Measurements from ENCODE around the gene TRIO. TPM values are rescaled to one million over a fixed set of nuclear protein-coding genes. Genes with fewer than 3 reads are reported as not detected.
A peak's percentile ranks its signal among the peaks of the same experiment; 100 is the strongest.

The TRIO gene
- total and polyA plus RNA-seq, 4 donors = 22.0 to 374 (median 191) TPM

- peak overlapping the region; percentile 31 to 87 for H3K27ac ChIP-seq (ENCODE audit: low read depth in 1 of 2, low read length in 2 of 2)
These were observed 39.6 kb downstream of the TRIO start for GRCh38 chr5:14182761-14183160.

GRCh38 chr5:14183187-14183939 is 40.2 kb downstream of the TRIO start:
- Histone ChIP-seq H3K9me3 (ENCODE audit: control insufficient read depth, low read length) (no peaks in the 10 kb centered on the region), H3K36me3 (ENCODE audit: control insufficient read depth in 1 of 2, insufficient read depth in 2 of 2, low read length in 1 of 2) (no peaks in the 10 kb centered on the region), H3K27ac (ENCODE audit: low read depth in 1 of 2, low read length in 2 of 2) (peak overlapping the region; percentile 93 to 96), H3K27me3 (ENCODE audit: control insufficient read depth in 1 of 2, insufficient read depth in 2 of 2, low read length in 1 of 2) (no peaks in the 10 kb centered on the region), H3K4me1 (ENCODE audit: control insufficient read depth in 1 of 2, insufficient read depth in 2 of 2, low read length in 2 of 2) (peaks cover 7 to 10% of the 10 kb centered on the region in 2 donors), H3K4me3 (ENCODE audit: low read length in 2 of 2) (peak overlapping the region in 1 of 2 donors; percentile 55)
- DNase-seq = no peak
- WGBS, 2 donors = 2 to 7% methylated on average over 8 of the region's 8 CpGs
- intact Hi-C loops (cut with DNase I) = loop anchor here in 1 of 2 donors (5.0 kb wide), 1 partner anchor 34 kb away; no protein-coding TSS in a partner anchor
- ATAC-seq (ENCODE audit: low FRiP score) = peak; percentile 62

More at GRCh38 chr5:14182761-14183160, 39.6 kb downstream of the TRIO start:
- intact Hi-C loops (cut with DNase I) = loop anchor here in 1 of 2 donors (5.0 kb wide), 1 partner anchor 35 kb away; no protein-coding TSS in a partner anchor
- ATAC-seq (ENCODE audit: low FRiP score) = no peak
- 78 to 81% methylated on average over 5 of the region's 5 CpGs for WGBS, 2 donors
- H3K27me3 ChIP-seq (ENCODE audit: control insufficient read depth in 1 of 2, insufficient read depth in 2 of 2, low read length in 1 of 2) = no peaks in the 10 kb centered on the region
- H3K9me3 ChIP-seq (ENCODE audit: control insufficient read depth, low read length) = no peaks in the 10 kb centered on the region
- no peaks in the 10 kb centered on the region for H3K36me3 ChIP-seq (ENCODE audit: control insufficient read depth in 1 of 2, insufficient read depth in 2 of 2, low read length in 1 of 2)
- peaks cover 8 to 10% of the 10 kb centered on the region in 2 donors for H3K4me1 ChIP-seq (ENCODE audit: control insufficient read depth in 1 of 2, insufficient read depth in 2 of 2, low read length in 2 of 2)
- H3K4me3 ChIP-seq (ENCODE audit: low read length in 2 of 2) = no peak overlapping the region
- no peak for DNase-seq

- no peak for ATAC-seq (ENCODE audit: low FRiP score)
- no peaks in the 10 kb centered on the region for H3K36me3 ChIP-seq (ENCODE audit: control insufficient read depth in 1 of 2, insufficient read depth in 2 of 2, low read length in 1 of 2)
- DNase-seq = no peak
- WGBS, 2 donors = 13 to 20% methylated on average over 7 of the region's 7 CpGs
- H3K9me3 ChIP-seq (ENCODE audit: control insufficient read depth, low read length) = no peaks in the 10 kb centered on the region
- H3K4me3 ChIP-seq (ENCODE audit: low read length in 2 of 2) = peak overlapping the region in 1 of 2 donors; percentile 55
- peaks cover 5 to 10% of the 10 kb centered on the region in 2 donors for H3K4me1 ChIP-seq (ENCODE audit: control insufficient read depth in 1 of 2, insufficient read depth in 2 of 2, low read length in 2 of 2)
- peak overlapping the region; percentile 93 to 96 for H3K27ac ChIP-seq (ENCODE audit: low read depth in 1 of 2, low read length in 2 of 2)
- H3K27me3 ChIP-seq (ENCODE audit: control insufficient read depth in 1 of 2, insufficient read depth in 2 of 2, low read length in 1 of 2) = no peaks in the 10 kb centered on the region
- intact Hi-C loops (cut with DNase I) = loop anchor here in 1 of 2 donors (2.0 to 5.0 kb wide), 2 partner anchors 33 to 39 kb away; no protein-coding TSS in a partner anchor
These were observed 40.9 kb downstream of the TRIO start for GRCh38 chr5:14184082-14184481.

GRCh38 chr5:14184725-14185124 is 41.6 kb downstream of the TRIO start:
- WGBS, 2 donors = 28 to 41% methylated on average over 11 of the region's 11 CpGs
- no peak overlapping the region for H3K4me3 ChIP-seq (ENCODE audit: low read length in 2 of 2)
- peak overlapping the region; percentile 96 to 100 for H3K27ac ChIP-seq (ENCODE audit: low read depth in 1 of 2, low read length in 2 of 2)
- H3K27me3 ChIP-seq (ENCODE audit: control insufficient read depth in 1 of 2, insufficient read depth in 2 of 2, low read length in 1 of 2) = no peaks in the 10 kb centered on the region
- DNase-seq = peak in 1 of 2 donors; percentile 69
- intact Hi-C loops (cut with DNase I) = loop anchor here (2.0 to 5.0 kb wide), 3 partner anchors 33 to 83 kb away; no protein-coding TSS in a partner anchor
- no peaks in the 10 kb centered on the region for H3K9me3 ChIP-seq (ENCODE audit: control insufficient read depth, low read length)
- ATAC-seq (ENCODE audit: low FRiP score) = peak; percentile 53
- H3K36me3 ChIP-seq (ENCODE audit: control insufficient read depth in 1 of 2, insufficient read depth in 2 of 2, low read length in 1 of 2) = no peaks in the 10 kb centered on the region
- peaks cover 5 to 14% of the 10 kb centered on the region in 2 donors for H3K4me1 ChIP-seq (ENCODE audit: control insufficient read depth in 1 of 2, insufficient read depth in 2 of 2, low read length in 2 of 2)

GRCh38 chr5:14185326-14186058 is 42.4 kb downstream of the TRIO start:
- Histone ChIP-seq H3K27me3 (ENCODE audit: control insufficient read depth in 1 of 2, insufficient read depth in 2 of 2, low read length in 1 of 2) (no peaks in the 10 kb centered on the region), H3K4me3 (ENCODE audit: low read length in 2 of 2) (no peak overlapping the region), H3K4me1 (ENCODE audit: control insufficient read depth in 1 of 2, insufficient read depth in 2 of 2, low read length in 2 of 2) (peaks cover 5 to 14% of the 10 kb centered on the region in 2 donors), H3K36me3 (ENCODE audit: control insufficient read depth in 1 of 2, insufficient read depth in 2 of 2, low read length in 1 of 2) (no peaks in the 10 kb centered on the region), H3K27ac (ENCODE audit: low read depth in 1 of 2, low read length in 2 of 2) (peak overlapping the region; percentile 96 to 100), H3K9me3 (ENCODE audit: control insufficient read depth, low read length) (no peaks in the 10 kb centered on the region)
- intact Hi-C loops (cut with DNase I) = loop anchor here (2.0 to 5.0 kb wide), 2 partner anchors 41 to 82 kb away; no protein-coding TSS in a partner anchor
- no peak for DNase-seq
- peak; percentile 20 for ATAC-seq (ENCODE audit: low FRiP score)
- WGBS, 2 donors = 9 to 16% methylated on average over 7 of the region's 7 CpGs

- Histone ChIP-seq H3K27me3 (ENCODE audit: control insufficient read depth in 1 of 2, insufficient read depth in 2 of 2, low read length in 1 of 2) (no peaks in the 10 kb centered on the region), H3K36me3 (ENCODE audit: control insufficient read depth in 1 of 2, insufficient read depth in 2 of 2, low read length in 1 of 2) (no peaks in the 10 kb centered on the region), H3K4me1 (ENCODE audit: control insufficient read depth in 1 of 2, insufficient read depth in 2 of 2, low read length in 2 of 2) (peaks cover 5 to 14% of the 10 kb centered on the region in 2 donors), H3K27ac (ENCODE audit: low read depth in 1 of 2, low read length in 2 of 2) (peak overlapping the region; percentile 95 to 96), H3K9me3 (ENCODE audit: control insufficient read depth, low read length) (no peaks in the 10 kb centered on the region), H3K4me3 (ENCODE audit: low read length in 2 of 2) (no peak overlapping the region)
- 52 to 60% methylated on average over 7 of the region's 7 CpGs for WGBS, 2 donors
- DNase-seq (no peak), ATAC-seq (ENCODE audit: low FRiP score) (peak; percentile 62)
- intact Hi-C loops (cut with DNase I) = loop anchor here in 1 of 2 donors (5.0 kb wide), 1 partner anchor 81 kb away; no protein-coding TSS in a partner anchor
These were observed 43.1 kb downstream of the TRIO start for GRCh38 chr5:14186059-14186830.

- 14 to 21% methylated on average over 3 of the region's 3 CpGs for WGBS, 2 donors
- intact Hi-C loops (cut with DNase I) = loop anchor here in 1 of 2 donors (5.0 kb wide), 1 partner anchor 80 kb away; no protein-coding TSS in a partner anchor
These were observed 44.0 kb downstream of the TRIO start for GRCh38 chr5:14187157-14187556.

GRCh38 chr5:14187660-14188059 is 44.5 kb downstream of the TRIO start:
- intact Hi-C loops (cut with DNase I) = loop anchor here in 1 of 2 donors (5.0 kb wide), 1 partner anchor 80 kb away; no protein-coding TSS in a partner anchor
- no peaks in the 10 kb centered on the region for H3K9me3 ChIP-seq (ENCODE audit: control insufficient read depth, low read length)
- no peak for DNase-seq
- WGBS, 2 donors = 32 to 42% methylated on average over 5 of the region's 5 CpGs
- H3K4me3 ChIP-seq (ENCODE audit: low read length in 2 of 2) = no peak overlapping the region
- no peaks in the 10 kb centered on the region for H3K36me3 ChIP-seq (ENCODE audit: control insufficient read depth in 1 of 2, insufficient read depth in 2 of 2, low read length in 1 of 2)
- ATAC-seq (ENCODE audit: low FRiP score) = no peak
- peaks cover 4 to 14% of the 10 kb centered on the region in 2 donors for H3K4me1 ChIP-seq (ENCODE audit: control insufficient read depth in 1 of 2, insufficient read depth in 2 of 2, low read length in 2 of 2)
- H3K27me3 ChIP-seq (ENCODE audit: control insufficient read depth in 1 of 2, insufficient read depth in 2 of 2, low read length in 1 of 2) = no peaks in the 10 kb centered on the region
- peak overlapping the region in 1 of 2 donors; percentile 68 for H3K27ac ChIP-seq (ENCODE audit: low read depth in 1 of 2, low read length in 2 of 2)

More at GRCh38 chr5:14187157-14187556, 44.0 kb downstream of the TRIO start:
- DNase-seq = no peak
- Histone ChIP-seq H3K4me1 (ENCODE audit: control insufficient read depth in 1 of 2, insufficient read depth in 2 of 2, low read length in 2 of 2) (peaks cover 5 to 14% of the 10 kb centered on the region in 2 donors), H3K27ac (ENCODE audit: low read depth in 1 of 2, low read length in 2 of 2) (peak overlapping the region; percentile 68 to 95), H3K4me3 (ENCODE audit: low read length in 2 of 2) (no peak overlapping the region), H3K36me3 (ENCODE audit: control insufficient read depth in 1 of 2, insufficient read depth in 2 of 2, low read length in 1 of 2) (no peaks in the 10 kb centered on the region), H3K9me3 (ENCODE audit: control insufficient read depth, low read length) (no peaks in the 10 kb centered on the region), H3K27me3 (ENCODE audit: control insufficient read depth in 1 of 2, insufficient read depth in 2 of 2, low read length in 1 of 2) (no peaks in the 10 kb centered on the region)
- no peak for ATAC-seq (ENCODE audit: low FRiP score)

Measured in aorta (tissue), 5 donors.